Neural crest cell (in vitro differentiated cells): Measurements from ENCODE around the gene MALT1. TPM values are rescaled to one million over a fixed set of nuclear protein-coding genes. Genes with fewer than 3 reads are reported as not detected.
A peak's percentile ranks its signal among the peaks of the same experiment; 100 is the strongest.

Source experiments
- DNase-seq: peaks from one replicate; pipeline ENCODE4 v3.0.0; 2021; ENCODE audit warnings: low read depth, mixed read lengths, low spot score
- H3K27ac Mint-ChIP-seq: one replicate; pipeline ENCODE4 v1.8.0; 2021; ENCODE audit warnings: mild to moderate bottlenecking, mixed read lengths; ENCODE audit not compliant: unreplicated experiment
- H3K27me3 Mint-ChIP-seq: 2 replicates; pipeline ENCODE4 v1.8.0; 2021; ENCODE audit warnings: low read depth, mild to moderate bottlenecking, mixed read lengths
- H3K36me3 Mint-ChIP-seq: 2 replicates; pipeline ENCODE4 v1.8.0; 2021; ENCODE audit warnings: low read depth, mild to moderate bottlenecking, mixed read lengths
- H3K4me1 Mint-ChIP-seq: 2 replicates; pipeline ENCODE4 v1.8.0; 2021; ENCODE audit warnings: mixed read lengths
- H3K4me3 Mint-ChIP-seq: one replicate; pipeline ENCODE4 v1.8.0; 2021; ENCODE audit warnings: mild to moderate bottlenecking, mixed read lengths
- H3K9me3 Mint-ChIP-seq: 2 replicates; pipeline ENCODE4 v1.8.0; 2021; ENCODE audit warnings: mixed read lengths
- long read RNA-seq: library from polyadenylated mRNA; unstranded; transcript quantifications from one replicate; pipeline ENCODE4 v2.0.0, GENCODE V29; 2020
- total RNA-seq: library from RNA; stranded (reverse); gene quantifications from 2 replicates; pipeline ENCODE4 v1.2.1, GENCODE V29; 2021
- TF ChIP-seq, protein P1 (sequence below): fragments of 200-600 bp; sonication (generic); conservative IDR thresholded peaks from 2 replicates; pipeline ENCODE4 v1.5.0; 2021; ENCODE audit warnings: antibody characterized with exemption, mild to moderate bottlenecking

The MALT1 gene, protein sequence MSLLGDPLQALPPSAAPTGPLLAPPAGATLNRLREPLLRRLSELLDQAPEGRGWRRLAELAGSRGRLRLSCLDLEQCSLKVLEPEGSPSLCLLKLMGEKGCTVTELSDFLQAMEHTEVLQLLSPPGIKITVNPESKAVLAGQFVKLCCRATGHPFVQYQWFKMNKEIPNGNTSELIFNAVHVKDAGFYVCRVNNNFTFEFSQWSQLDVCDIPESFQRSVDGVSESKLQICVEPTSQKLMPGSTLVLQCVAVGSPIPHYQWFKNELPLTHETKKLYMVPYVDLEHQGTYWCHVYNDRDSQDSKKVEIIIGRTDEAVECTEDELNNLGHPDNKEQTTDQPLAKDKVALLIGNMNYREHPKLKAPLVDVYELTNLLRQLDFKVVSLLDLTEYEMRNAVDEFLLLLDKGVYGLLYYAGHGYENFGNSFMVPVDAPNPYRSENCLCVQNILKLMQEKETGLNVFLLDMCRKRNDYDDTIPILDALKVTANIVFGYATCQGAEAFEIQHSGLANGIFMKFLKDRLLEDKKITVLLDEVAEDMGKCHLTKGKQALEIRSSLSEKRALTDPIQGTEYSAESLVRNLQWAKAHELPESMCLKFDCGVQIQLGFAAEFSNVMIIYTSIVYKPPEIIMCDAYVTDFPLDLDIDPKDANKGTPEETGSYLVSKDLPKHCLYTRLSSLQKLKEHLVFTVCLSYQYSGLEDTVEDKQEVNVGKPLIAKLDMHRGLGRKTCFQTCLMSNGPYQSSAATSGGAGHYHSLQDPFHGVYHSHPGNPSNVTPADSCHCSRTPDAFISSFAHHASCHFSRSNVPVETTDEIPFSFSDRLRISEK
- 17.4 and 17.6 TPM in 2 replicates for total RNA-seq
- long read RNA-seq, partial matches to known transcripts: 0 of 3 reads
- long read RNA-seq, other reads (novel, unspliced or antisense): 3 of 3 reads

DNA sequence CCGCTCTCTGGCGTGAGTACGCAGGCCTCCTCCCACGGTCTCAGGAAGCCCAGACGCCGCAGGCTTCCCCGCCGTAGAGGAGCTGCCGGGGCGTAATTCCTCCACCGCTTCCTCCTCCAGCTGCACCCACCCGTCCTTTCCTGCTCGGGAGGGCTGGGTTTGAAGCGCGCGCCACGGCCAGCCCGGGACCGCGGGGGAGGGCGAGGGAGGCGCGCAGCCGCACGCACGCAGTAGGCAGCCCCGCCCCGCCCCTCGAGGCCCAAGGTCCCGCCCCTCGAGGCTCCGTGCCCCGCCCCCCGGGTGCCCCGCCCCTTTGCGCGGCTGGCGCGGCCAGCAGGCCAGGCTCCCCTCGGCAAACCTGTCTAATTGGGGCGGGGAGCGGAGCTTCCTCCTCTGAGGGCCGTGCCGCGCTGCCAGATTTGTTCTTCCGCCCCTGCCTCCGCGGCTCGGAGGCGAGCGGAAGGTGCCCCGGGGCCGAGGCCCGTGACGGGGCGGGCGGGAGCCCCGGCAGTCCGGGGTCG is at the start of gene MALT1:
MALT1 (plus strand) TSS at position 355 of the 521 bp plus-strand sequence. CDS start 179 bp downstream, outside the sequence.
- Mint-ChIP-seq H3K27ac (peak within 1 kb of the TSS; percentile 84), H3K4me3 (peak within 1 kb of the TSS; percentile 95), H3K4me1 (peaks cover 19% of the 10 kb centered on the region), H3K9me3 (no peaks in the 10 kb centered on the region), H3K27me3 (peaks cover 6% of the 10 kb centered on the region), H3K36me3 (peaks cover 3% of the 10 kb centered on the region)
- peak; percentile 96 for DNase-seq
- TF ChIP-seq, protein P1, sequence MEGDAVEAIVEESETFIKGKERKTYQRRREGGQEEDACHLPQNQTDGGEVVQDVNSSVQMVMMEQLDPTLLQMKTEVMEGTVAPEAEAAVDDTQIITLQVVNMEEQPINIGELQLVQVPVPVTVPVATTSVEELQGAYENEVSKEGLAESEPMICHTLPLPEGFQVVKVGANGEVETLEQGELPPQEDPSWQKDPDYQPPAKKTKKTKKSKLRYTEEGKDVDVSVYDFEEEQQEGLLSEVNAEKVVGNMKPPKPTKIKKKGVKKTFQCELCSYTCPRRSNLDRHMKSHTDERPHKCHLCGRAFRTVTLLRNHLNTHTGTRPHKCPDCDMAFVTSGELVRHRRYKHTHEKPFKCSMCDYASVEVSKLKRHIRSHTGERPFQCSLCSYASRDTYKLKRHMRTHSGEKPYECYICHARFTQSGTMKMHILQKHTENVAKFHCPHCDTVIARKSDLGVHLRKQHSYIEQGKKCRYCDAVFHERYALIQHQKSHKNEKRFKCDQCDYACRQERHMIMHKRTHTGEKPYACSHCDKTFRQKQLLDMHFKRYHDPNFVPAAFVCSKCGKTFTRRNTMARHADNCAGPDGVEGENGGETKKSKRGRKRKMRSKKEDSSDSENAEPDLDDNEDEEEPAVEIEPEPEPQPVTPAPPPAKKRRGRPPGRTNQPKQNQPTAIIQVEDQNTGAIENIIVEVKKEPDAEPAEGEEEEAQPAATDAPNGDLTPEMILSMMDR: no peak

DNA sequence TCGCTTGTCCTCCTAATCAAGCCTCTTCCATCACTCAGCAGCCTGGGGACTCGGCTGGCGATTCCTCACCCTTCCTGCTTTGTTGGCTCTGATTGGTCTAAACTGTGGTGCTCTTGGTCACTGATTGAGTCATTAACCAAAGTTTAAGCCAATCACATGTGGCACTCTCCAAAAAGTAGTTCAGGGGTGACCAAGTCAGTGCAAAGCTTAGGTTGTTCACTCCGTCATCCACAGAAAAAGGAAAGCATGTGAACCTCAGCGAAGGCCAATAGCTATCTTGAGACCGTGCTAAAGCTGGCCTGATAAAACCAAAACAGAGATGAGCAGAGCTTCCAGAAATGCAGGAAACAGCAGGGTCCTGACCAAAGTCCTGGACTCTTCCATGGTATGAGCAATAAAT is 47.3 kb upstream of the MALT1 start:
- no peak overlapping the region for H3K4me3 Mint-ChIP-seq
- no peak for DNase-seq
- no peaks in the 10 kb centered on the region for H3K27me3 Mint-ChIP-seq
- no peaks in the 10 kb centered on the region for H3K9me3 Mint-ChIP-seq
- H3K36me3 Mint-ChIP-seq: no peaks in the 10 kb centered on the region
- TF ChIP-seq, protein P1: no peak
- H3K27ac Mint-ChIP-seq: no peak overlapping the region
- peaks cover 9% of the 10 kb centered on the region for H3K4me1 Mint-ChIP-seq

DNA sequence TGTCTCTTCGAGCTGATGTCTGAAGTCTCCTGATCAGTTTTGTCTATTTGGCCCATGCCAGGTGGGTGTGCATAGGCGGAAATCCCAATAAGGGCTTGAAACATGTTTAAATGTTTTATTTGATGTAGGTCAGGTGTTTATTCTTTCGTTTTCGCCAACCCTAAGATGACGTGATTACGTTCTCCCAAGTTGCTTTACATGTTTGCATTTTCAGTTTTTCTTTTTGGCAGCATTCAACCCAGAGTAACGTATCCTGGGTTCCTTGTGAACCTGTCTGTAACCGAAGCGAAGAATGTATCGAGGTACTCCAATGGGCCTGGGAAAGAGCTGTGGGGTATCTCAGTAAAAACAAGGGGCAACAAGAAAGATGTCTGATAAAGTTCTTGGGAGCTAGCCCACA is 45.4 kb upstream of the MALT1 start:
- DNase-seq: no peak
- Mint-ChIP-seq H3K27me3 (peaks cover 3% of the 10 kb centered on the region), H3K27ac (no peak overlapping the region), H3K9me3 (no peaks in the 10 kb centered on the region), H3K4me1 (peaks cover 13% of the 10 kb centered on the region), H3K4me3 (no peak overlapping the region), H3K36me3 (no peaks in the 10 kb centered on the region)
- TF ChIP-seq, protein P1: no peak

DNA sequence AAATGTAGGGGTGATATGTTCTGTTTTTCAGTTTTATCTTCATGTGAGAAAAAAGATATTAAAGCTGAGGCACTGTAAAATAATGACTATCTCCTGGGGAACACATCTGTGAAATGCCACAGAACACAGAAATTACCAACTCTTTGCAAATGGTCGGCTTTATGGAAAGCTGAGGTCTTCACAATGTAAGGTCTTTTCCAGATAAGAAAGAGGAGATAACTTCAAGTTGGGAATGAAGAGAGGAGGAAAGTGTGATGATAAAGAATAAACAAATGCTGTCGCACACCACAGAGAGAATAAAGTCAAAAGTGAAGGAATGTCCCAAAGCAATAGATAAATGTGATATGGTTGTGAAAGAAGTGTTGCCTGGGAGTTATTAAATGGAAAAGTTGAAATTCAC is 41.2 kb upstream of the MALT1 start:
- Mint-ChIP-seq H3K27ac (no peak overlapping the region), H3K9me3 (no peaks in the 10 kb centered on the region), H3K4me1 (peaks cover 13% of the 10 kb centered on the region), H3K4me3 (no peak overlapping the region), H3K27me3 (peaks cover 3% of the 10 kb centered on the region), H3K36me3 (no peaks in the 10 kb centered on the region)
- TF ChIP-seq, protein P1: no peak
- DNase-seq: no peak

DNA sequence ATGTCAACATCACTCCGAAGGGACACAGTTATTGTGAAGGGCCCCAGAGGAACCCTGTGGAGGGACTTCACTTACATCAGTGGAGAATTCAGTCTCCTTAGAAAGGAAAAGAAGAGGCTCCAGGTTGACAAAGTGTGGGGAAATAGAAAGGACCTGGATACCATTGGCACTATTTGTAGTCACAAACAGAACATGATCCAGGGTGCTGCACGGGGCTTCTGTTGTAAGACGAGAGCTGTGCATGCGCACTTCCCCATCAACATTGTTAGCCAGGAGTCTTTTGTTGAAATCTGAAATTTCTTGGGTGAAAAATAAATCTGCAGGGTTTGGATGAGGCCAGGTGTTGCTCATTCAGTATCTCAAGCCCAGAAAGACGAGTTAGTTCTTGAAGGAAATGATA is 40.0 kb upstream of the MALT1 start:
- no peak overlapping the region for H3K4me3 Mint-ChIP-seq
- peaks cover 17% of the 10 kb centered on the region for H3K4me1 Mint-ChIP-seq
- no peaks in the 10 kb centered on the region for H3K36me3 Mint-ChIP-seq
- no peaks in the 10 kb centered on the region for H3K9me3 Mint-ChIP-seq
- DNase-seq: no peak
- H3K27ac Mint-ChIP-seq: no peak overlapping the region
- TF ChIP-seq, protein P1: no peak
- H3K27me3 Mint-ChIP-seq: peaks cover 3% of the 10 kb centered on the region
